ENCODE data around the gene PDE4B.

GRCh38 chr1:66372522-66373101 lies 579.9 kb downstream of the PDE4B start:
- TF ChIP-seq, protein P1, sequence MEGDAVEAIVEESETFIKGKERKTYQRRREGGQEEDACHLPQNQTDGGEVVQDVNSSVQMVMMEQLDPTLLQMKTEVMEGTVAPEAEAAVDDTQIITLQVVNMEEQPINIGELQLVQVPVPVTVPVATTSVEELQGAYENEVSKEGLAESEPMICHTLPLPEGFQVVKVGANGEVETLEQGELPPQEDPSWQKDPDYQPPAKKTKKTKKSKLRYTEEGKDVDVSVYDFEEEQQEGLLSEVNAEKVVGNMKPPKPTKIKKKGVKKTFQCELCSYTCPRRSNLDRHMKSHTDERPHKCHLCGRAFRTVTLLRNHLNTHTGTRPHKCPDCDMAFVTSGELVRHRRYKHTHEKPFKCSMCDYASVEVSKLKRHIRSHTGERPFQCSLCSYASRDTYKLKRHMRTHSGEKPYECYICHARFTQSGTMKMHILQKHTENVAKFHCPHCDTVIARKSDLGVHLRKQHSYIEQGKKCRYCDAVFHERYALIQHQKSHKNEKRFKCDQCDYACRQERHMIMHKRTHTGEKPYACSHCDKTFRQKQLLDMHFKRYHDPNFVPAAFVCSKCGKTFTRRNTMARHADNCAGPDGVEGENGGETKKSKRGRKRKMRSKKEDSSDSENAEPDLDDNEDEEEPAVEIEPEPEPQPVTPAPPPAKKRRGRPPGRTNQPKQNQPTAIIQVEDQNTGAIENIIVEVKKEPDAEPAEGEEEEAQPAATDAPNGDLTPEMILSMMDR (IDR thresholded peaks at IDR 0.05) = no peak
- TF ChIP-seq POLR2A (IDR thresholded peaks at IDR 0.05) = no peak

Data from esophagus squamous epithelium (tissue), 4 donors.